Stomach smooth muscle (tissue), 2 donors: ENCODE measurements around the gene CDKN2B-AS1.
A peak's percentile ranks its signal among the peaks of the same experiment; 100 is the strongest.

Experiments used
- H3K27ac ChIP-seq: one replicate; pipeline ENCODE4 v1.7.0; 2013; ENCODE audit warnings: mild to moderate bottlenecking, low read length, inconsistent platforms
- H3K27me3 ChIP-seq, 2 donors: one replicate each; pipeline ENCODE4 v1.7.0; 2013; ENCODE audit warnings: low read length in 2 of 2; ENCODE audit not compliant: insufficient read depth in 2 of 2, control insufficient read depth in 1 of 2
- H3K36me3 ChIP-seq, 2 donors: one replicate each; pipeline ENCODE4 v1.7.0; 2013; ENCODE audit warnings: low read length in 2 of 2; ENCODE audit not compliant: control insufficient read depth in 2 of 2, insufficient read depth in 2 of 2
- H3K4me1 ChIP-seq: one replicate; pipeline ENCODE4 v1.7.0; 2013; ENCODE audit warnings: low read length; ENCODE audit not compliant: control insufficient read depth, insufficient read depth
- H3K4me3 ChIP-seq, 2 donors: one replicate each; pipeline ENCODE4 v1.7.0; 2013; ENCODE audit warnings: low read length in 2 of 2
- H3K9ac ChIP-seq, 2 donors: one replicate each; pipeline ENCODE4 v1.7.0; 2013; ENCODE audit warnings: low read length in 2 of 2, mild to moderate bottlenecking in 1 of 2
- H3K9me3 ChIP-seq, 2 donors: one replicate each; pipeline ENCODE4 v1.7.0; 2013; ENCODE audit warnings: low read length in 2 of 2; ENCODE audit not compliant: control insufficient read depth in 2 of 2
- donor health status: healthy.
- donor health status: Pancreatic carcinoma.

Gene CDKN2B-AS1

DNA sequence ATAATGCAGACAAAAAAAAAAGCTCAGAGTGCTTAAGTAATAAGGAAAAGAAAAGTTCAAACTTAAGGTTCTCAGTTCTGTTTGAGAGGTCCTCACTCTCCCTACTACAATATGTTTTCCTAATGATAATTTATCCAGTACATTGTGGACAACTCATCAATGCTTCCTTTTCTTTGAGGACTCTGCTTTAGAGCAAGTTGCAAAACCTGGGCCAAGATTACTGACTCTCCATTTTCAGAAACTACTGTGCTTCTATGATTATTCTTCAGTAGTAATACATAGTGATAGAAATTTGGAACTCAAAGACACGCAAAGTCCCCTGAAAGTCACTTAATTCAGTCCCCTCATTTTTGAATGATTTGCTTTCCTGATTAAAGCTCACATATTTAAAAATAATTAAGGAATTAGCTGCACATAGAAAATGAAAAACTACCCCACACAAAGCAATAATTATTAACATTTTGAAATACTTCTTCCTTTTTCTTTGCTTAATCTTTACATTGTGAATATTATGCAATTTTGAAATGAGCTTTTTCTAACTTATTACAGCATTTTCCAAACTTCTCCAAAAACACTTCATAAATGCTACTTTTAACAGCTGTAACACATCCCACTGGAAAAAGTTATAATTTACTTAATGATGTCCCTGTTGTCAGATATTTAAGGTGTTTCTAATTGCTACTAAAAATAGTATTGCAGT lies 11.6 kb upstream of the CDKN2B-AS1 start:
- H3K36me3 ChIP-seq: no peaks in the 10 kb centered on the region
- no peak overlapping the region for H3K27ac ChIP-seq
- no peak overlapping the region for H3K9ac ChIP-seq
- H3K4me3 ChIP-seq: no peak overlapping the region
- H3K9me3 ChIP-seq: no peaks in the 10 kb centered on the region
- H3K4me1 ChIP-seq: no peaks in the 10 kb centered on the region
- H3K27me3 ChIP-seq: peaks cover 10 to 59% of the 10 kb centered on the region in 2 donors

DNA sequence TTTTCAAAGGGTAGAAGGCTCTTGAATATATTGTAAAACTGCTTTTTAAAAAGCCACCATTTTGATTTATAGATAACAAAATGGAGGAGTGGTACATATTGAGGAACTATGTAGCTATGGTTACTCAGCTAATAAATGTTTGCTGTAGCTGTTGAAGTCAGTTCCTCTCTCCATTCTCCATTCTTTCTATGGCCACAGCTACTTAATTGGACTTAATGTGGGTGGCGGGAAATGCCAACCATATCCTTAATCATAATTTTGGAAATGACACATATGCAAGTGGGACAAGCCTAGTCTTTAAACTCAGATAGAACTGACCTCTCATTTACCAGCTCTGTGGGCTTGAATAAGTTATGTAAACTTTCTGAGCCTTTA lies 11.0 kb upstream of the CDKN2B-AS1 start:
- no peaks in the 10 kb centered on the region for H3K4me1 ChIP-seq
- H3K36me3 ChIP-seq: no peaks in the 10 kb centered on the region
- no peaks in the 10 kb centered on the region for H3K9me3 ChIP-seq
- H3K27me3 ChIP-seq: peaks cover 11 to 63% of the 10 kb centered on the region in 2 donors
- no peak overlapping the region for H3K4me3 ChIP-seq
- H3K27ac ChIP-seq: no peak overlapping the region
- no peak overlapping the region for H3K9ac ChIP-seq

DNA sequence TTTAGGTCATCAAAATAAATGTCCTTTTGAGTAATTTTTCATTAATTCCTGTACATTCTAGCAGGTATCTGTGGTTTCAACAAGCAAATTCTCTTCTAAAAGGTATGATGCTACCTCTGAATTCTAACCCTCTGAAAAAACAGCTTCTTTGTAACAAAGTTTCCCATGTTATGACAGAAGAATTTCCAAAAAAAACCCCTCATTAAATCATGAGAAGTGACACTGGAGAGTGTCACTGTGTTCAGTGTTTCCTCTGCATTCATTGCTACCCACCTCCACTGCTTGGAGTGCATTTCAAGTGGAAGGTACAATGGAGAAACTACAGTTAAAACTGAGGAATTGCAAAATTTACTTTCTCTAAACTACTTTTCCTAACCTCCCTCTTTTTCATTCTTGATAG lies 10.5 kb upstream of the CDKN2B-AS1 start:
- Histone ChIP-seq H3K9ac (no peak overlapping the region), H3K27ac (no peak overlapping the region), H3K27me3 (peaks cover 8 to 63% of the 10 kb centered on the region in 2 donors), H3K9me3 (no peaks in the 10 kb centered on the region), H3K36me3 (no peaks in the 10 kb centered on the region), H3K4me3 (no peak overlapping the region), H3K4me1 (no peaks in the 10 kb centered on the region)

DNA sequence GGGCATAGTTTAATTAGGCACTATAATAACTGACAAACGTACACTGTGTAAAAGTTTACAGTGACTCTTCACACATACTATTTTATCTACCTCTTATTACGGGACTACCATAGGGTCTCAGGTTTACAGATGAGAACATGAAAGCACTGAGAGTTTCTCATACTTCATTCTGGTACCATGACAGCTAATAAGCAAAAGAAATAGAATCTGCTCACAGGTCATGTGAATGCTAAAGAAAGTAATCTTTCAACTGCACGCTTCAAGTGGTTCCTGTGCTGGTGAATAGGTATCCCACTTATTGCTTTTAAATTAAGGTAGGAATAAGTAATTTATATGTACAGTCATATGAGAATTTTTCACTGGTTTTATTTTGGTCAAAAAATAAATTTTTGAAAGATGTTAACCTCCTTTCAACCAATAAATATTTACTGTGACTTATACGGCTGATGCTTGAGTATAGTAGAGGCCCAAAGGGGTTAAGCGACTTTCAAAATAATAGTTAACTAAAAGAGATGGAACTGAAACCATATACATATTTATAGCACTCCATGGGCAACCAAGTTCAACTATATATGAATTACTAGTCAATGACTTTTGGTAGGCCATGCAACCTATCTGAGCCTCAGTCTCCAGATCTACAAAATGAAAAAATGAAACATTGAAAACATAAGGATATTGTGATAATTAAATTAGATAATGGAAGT lies 8.5 kb upstream of the CDKN2B-AS1 start:
- Histone ChIP-seq H3K9ac (no peak overlapping the region), H3K4me3 (no peak overlapping the region), H3K9me3 (no peaks in the 10 kb centered on the region), H3K27me3 (peaks cover 16 to 68% of the 10 kb centered on the region in 2 donors), H3K27ac (no peak overlapping the region), H3K36me3 (no peaks in the 10 kb centered on the region), H3K4me1 (no peaks in the 10 kb centered on the region)

DNA sequence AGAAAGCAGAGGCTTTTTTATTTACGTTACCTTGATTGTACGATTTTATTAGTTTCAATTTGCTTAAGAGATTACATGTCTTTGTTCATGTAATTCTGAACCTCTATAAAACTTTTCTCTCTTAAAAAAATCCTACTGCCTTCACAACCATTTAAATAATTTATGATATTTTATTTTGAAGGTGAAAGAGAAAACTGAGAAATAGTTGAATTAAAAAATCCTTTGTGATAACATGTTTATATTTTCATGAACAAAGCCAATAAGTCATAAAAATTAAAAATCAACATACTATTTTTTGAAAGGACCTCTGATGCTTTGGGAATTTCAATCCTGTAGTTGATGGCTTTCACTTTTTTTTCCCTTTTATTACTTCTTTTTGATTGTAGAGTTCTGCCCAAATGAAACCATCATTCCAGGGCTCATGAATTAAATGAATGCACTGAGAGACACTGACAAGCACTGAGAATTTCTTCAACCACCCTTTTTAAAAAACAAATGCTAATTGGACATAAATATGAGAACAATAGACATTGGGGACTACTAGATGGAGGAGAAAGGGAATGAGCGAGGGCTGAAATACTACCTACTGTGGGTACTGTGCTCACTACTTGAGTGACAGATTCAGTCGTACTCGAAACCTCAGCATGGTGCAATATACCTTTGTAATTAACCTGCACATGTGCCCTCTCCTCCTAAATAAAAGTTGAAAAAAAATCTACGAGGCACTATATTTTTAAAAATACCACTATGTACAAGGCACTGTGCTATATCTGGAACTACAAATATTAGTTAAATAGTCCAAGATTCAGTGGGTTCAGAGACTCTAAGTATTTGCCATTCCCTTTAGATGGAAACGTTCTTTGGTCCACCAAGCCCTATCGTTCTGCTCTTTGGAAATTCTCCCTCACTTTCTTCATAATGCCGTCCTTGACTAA lies 6.3 kb upstream of the CDKN2B-AS1 start:
- peaks cover 18 to 72% of the 10 kb centered on the region in 2 donors for H3K27me3 ChIP-seq
- H3K36me3 ChIP-seq: no peaks in the 10 kb centered on the region
- no peak overlapping the region for H3K27ac ChIP-seq
- no peaks in the 10 kb centered on the region for H3K9me3 ChIP-seq
- H3K9ac ChIP-seq: no peak overlapping the region
- H3K4me3 ChIP-seq: no peak overlapping the region
- no peaks in the 10 kb centered on the region for H3K4me1 ChIP-seq

DNA sequence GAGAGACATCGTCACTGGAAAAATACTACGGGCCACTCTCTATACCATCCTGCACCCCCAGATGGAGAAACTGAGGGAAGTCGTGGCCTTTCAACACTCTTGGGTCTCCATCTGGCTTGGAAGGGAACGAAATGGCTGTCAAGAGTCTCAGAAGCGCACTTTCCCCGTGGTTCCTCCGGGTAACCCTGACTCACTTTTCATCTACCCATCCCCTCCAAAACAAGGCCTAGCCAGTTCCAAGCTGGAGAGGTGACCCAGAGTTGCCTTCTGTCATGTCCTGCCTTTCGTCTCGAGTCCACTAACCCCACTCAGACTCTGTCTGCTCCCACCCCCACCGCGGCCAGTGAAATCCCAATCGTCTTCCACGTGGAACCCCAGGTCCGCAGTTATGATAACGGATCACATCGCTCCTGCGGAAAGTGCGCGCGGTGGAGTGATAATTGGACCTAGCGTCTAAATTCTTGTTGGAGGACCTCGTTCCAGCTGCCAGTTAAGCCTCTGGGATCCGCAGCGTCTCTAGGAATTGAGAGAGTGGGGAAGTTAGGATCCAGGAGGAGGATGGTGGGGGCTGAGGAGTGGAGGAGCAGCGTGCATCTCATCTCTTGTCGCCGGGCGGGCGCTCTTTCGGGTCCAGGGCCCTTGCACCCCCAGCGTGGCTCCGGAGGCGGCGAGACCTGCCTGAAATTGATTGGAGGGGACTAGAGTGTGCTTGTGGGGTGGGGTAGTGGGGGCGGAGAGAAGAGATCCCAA lies 5.0 kb upstream of the CDKN2B-AS1 start:
- Histone ChIP-seq H3K36me3 (no peaks in the 10 kb centered on the region), H3K9me3 (no peaks in the 10 kb centered on the region), H3K9ac (no peak overlapping the region), H3K27me3 (peaks cover 23 to 72% of the 10 kb centered on the region in 2 donors), H3K4me1 (peaks cover 5% of the 10 kb centered on the region), H3K4me3 (no peak overlapping the region), H3K27ac (no peak overlapping the region)

DNA sequence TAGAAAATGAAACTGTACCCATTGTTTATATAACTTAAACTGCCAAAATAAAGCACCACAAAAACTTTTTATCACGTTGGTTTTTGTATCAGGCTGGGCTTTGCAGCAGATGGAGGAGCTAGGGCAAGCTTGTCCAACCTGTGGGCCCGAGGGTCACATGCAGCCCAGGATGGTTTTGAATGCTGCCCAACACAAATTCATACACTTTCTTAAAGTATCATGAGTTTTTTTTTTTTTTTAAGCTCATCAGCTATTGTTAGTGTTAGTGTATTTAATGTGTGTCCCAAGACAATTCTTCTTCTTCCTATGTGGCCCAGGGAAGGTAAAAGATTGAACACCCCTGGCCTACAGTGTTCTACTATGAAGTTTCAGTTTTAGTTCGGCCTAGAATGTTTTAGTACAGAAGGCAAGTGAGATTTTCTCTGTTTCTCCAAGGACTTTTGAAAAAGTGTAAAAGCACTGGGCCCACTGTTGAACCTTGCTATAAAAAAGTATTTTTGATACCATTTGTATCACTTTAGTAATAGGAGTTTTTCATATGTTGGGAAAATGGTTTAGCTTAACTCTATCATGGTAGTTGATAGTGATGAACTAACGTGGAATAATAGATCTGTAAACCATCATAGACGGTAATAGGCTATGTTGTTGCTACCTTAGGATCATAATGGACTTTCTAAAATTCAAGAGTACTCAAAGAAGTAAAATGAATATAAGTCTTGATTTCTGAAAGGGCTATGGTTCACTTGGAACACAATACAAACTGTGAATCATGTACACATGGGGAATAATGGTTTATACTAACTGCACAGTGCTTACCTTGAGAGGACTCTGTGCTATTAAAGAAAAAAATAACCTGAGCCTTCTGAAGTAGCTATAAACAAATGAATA lies 3.3 kb upstream of the CDKN2B-AS1 start:
- no peaks in the 10 kb centered on the region for H3K9me3 ChIP-seq
- H3K27ac ChIP-seq: no peak overlapping the region
- no peaks in the 10 kb centered on the region for H3K36me3 ChIP-seq
- H3K27me3 ChIP-seq: peaks cover 26 to 69% of the 10 kb centered on the region in 2 donors
- no peak overlapping the region for H3K4me3 ChIP-seq
- H3K9ac ChIP-seq: no peak overlapping the region
- peaks cover 5% of the 10 kb centered on the region for H3K4me1 ChIP-seq

DNA sequence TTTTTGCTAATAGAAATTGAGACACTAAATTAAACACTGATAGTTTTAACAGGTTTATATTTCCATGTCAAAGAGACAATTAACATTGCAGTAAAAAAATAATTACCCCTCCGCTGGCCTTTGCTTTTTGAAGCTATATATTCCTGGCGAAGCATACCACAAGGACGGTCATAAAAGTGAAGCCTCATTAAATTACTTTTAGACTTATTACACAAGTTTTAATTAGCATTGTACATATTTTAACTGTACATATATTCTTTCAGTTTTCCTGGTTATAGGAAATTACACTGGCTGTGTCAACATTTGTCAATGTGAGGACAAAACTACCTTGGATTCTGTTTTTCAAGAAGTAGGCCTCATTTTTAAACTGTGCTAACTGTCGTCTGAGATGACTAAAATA lies 1.6 kb upstream of the CDKN2B-AS1 start:
- no peak overlapping the region for H3K4me3 ChIP-seq
- no peaks in the 10 kb centered on the region for H3K36me3 ChIP-seq
- peaks cover 5% of the 10 kb centered on the region for H3K4me1 ChIP-seq
- H3K27ac ChIP-seq: no peak overlapping the region
- H3K9ac ChIP-seq: no peak overlapping the region
- H3K27me3 ChIP-seq: peaks cover 26 to 64% of the 10 kb centered on the region in 2 donors
- no peaks in the 10 kb centered on the region for H3K9me3 ChIP-seq

DNA sequence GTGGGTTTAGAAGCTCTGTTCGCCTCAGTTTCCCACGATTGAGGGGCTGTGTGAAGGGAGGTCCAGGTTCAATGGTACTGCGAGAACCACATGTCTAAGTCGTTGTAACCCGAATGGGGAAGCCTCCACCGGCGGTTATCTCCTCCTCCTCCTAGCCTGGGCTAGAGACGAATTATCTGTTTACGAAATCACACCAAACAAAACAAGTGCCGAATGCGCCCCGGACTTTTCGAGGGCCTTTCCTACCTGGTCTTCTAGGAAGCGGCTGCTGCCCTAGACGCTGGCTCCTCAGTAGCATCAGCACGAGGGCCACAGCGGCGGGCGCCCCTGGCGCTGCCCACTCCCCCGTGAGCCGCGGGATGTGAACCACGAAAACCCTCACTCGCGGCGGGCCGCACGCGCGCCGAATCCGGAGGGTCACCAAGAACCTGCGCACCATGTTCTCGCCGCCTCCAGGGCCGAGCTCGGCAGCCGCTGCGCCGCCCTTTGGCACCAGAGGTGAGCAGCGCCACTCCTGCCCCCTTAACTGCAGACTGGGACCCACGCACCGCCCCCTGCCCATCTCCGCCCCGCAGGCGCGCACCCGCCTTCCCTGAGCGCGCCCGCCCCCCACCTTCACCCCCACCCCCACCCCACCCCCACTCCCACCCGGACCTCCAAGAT lies 567 bp upstream of the CDKN2B-AS1 start, which contains the start of gene CDKN2A:
TSS of gene CDKN2A (minus strand) at position 500 of the 663 bp plus-strand sequence.
- Histone ChIP-seq H3K27me3 (peaks cover 24 to 55% of the 10 kb centered on the region in 2 donors), H3K9me3 (no peaks in the 10 kb centered on the region), H3K27ac (peak within 1 kb of the TSS; percentile 7), H3K36me3 (no peaks in the 10 kb centered on the region), H3K4me1 (peaks cover 5% of the 10 kb centered on the region), H3K4me3 (peak within 1 kb of the TSS; percentile 75 to 83), H3K9ac (peak within 1 kb of the TSS; percentile 43 to 54)
